Measurements from ENCODE around the gene MASP1. TPM values are rescaled to one million over a fixed set of nuclear protein-coding genes. Genes with fewer than 3 reads are reported as not detected.

MASP1 gene
- total RNA-seq, 1 experiment from 2014 or later, result 1.0 TPM

DNA sequence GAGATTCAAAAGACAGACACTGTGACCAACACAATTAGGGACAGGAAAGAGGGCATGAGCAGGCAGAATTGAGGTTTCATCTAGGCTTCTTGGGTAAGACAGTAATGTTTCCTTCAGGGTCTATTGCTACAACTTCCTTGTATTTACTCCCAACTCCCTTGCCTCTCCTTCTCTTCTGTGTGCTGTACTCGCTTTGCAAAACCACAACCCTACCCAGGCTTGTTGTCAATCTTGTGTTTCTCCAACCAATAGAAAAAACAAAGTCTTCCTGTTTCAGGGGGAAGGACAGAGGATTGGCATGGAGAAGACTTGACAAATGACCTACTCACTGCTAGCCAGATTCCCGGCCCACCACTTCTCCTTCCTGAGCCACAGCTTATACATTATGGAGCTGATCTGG lies 36.3 kb upstream of the MASP1 start:
- no peak overlapping the region for H3K27ac Mint-ChIP-seq

More for the DNA sequence above, 36.3 kb upstream of the MASP1 start:
- Histone ChIP-seq H4K20me1 (ENCODE audit: control insufficient read depth, insufficient read depth, insufficient read length) (no peaks in the 10 kb centered on the region), H3T11ph (ENCODE audit: low read length) (no peak overlapping the region), H3K27ac (ENCODE audit: insufficient read length, low read depth, low read length) (no peak overlapping the region), H2BK15ac (ENCODE audit: low read depth, low read length) (no peak overlapping the region), H3K56ac (ENCODE audit: insufficient read length, low read depth, low read length) (no peak overlapping the region), H4K91ac (ENCODE audit: insufficient read length, low read depth, low read length) (no peak overlapping the region), H2BK20ac (ENCODE audit: low read depth, low read length, poor library complexity, severe bottlenecking) (no peak overlapping the region), H3K14ac (ENCODE audit: insufficient read depth, low read length) (no peak overlapping the region), H3K18ac (ENCODE audit: insufficient read length, low read depth, low read length) (no peak overlapping the region), H2BK12ac (ENCODE audit: insufficient read length, low read depth, low read length) (no peak overlapping the region), H2AK5ac (ENCODE audit: insufficient read length, low read length) (no peak overlapping the region), H3K4me1 (ENCODE audit: insufficient read depth, low read length) (no peaks in the 10 kb centered on the region), H4K5ac (ENCODE audit: insufficient read length, low read depth, low read length) (no peak overlapping the region), H2AFZ (ENCODE audit: low read length) (no peak overlapping the region), H3K27me3 (ENCODE audit: insufficient read depth, low read length) (no peaks in the 10 kb centered on the region), H3K79me1 (ENCODE audit: insufficient read depth, low read depth, low read length, poor library complexity, severe bottlenecking) (no peaks in the 10 kb centered on the region), H4K8ac (replicated peaks; ENCODE audit: insufficient read length, low read depth, low read length) (no peak overlapping the region), H2BK5ac (ENCODE audit: insufficient read length, low read length) (no peak overlapping the region), H2BK120ac (ENCODE audit: low read depth, low read length, poor library complexity, severe bottlenecking) (no peak overlapping the region), H3K4me2 (ENCODE audit: insufficient read depth, insufficient read length, low read length) (no peak overlapping the region), H3K79me2 (ENCODE audit: insufficient read depth, low read length) (no peaks in the 10 kb centered on the region), H3K4ac (ENCODE audit: low read depth, low read length) (no peak overlapping the region), H3K23me2 (ENCODE audit: insufficient read length, low read depth, low read length, poor library complexity, severe bottlenecking) (no peaks in the 10 kb centered on the region), H3K9ac (ENCODE audit: extremely low read depth, insufficient read length, low read length) (no peak overlapping the region), H3K23ac (ENCODE audit: insufficient read length, low read depth, low read length) (no peak overlapping the region), H3K9me3 (ENCODE audit: control insufficient read depth, low read depth, low read length) (no peaks in the 10 kb centered on the region)
- H3K4me1 Mint-ChIP-seq, result peaks cover 4 to 9% of the 10 kb centered on the region in 2 experiments; a peak in 3 of 4 replicates
- whole genome bisulfite sequencing (ENCODE audit: extremely low coverage, insufficient read length, low lambda C conversion rate), result no CpG with 5 or more reads among the region's 2 CpGs
- TF ChIP-seq, protein P1, sequence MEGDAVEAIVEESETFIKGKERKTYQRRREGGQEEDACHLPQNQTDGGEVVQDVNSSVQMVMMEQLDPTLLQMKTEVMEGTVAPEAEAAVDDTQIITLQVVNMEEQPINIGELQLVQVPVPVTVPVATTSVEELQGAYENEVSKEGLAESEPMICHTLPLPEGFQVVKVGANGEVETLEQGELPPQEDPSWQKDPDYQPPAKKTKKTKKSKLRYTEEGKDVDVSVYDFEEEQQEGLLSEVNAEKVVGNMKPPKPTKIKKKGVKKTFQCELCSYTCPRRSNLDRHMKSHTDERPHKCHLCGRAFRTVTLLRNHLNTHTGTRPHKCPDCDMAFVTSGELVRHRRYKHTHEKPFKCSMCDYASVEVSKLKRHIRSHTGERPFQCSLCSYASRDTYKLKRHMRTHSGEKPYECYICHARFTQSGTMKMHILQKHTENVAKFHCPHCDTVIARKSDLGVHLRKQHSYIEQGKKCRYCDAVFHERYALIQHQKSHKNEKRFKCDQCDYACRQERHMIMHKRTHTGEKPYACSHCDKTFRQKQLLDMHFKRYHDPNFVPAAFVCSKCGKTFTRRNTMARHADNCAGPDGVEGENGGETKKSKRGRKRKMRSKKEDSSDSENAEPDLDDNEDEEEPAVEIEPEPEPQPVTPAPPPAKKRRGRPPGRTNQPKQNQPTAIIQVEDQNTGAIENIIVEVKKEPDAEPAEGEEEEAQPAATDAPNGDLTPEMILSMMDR (conservative IDR thresholded peaks at IDR 0.05), result no peak
- no peaks in the 10 kb centered on the region for H3K9me3 Mint-ChIP-seq
- no peaks in the 10 kb centered on the region; a peak in 1 of 7 replicates for H3K36me3 Mint-ChIP-seq (ENCODE audit: insufficient read depth in 1 of 3, low read depth in 3 of 3)
- DNase-seq, result no peak
- H3K4me3 Mint-ChIP-seq, result no peak overlapping the region
- H3K27me3 Mint-ChIP-seq (ENCODE audit: low read depth), result no peaks in the 10 kb centered on the region; the same call in 1 of the 2 replicates

All from H9 (cell line).